Activated naive CD4-positive, alpha-beta T cell (primary cell): Measurements from ENCODE around the gene HEXB.
A peak's percentile ranks its signal among the peaks of the same experiment; 100 is the strongest.
"Not testable (repeated sequence)": the region's sequence is repeated elsewhere in the genome, so short reads cannot be mapped to it uniquely, and the experiment has no call there.

Experiments used
- DNase-seq, 4 experiments: peaks; one replicate each; lab custom pipeline; 2025; lab: John Stamatoyannopoulos, UW

HEXB gene

GRCh38 chr5:74738406-74738805 lies 53.4 kb downstream of the HEXB start:
- no peak for DNase-seq

DNA sequence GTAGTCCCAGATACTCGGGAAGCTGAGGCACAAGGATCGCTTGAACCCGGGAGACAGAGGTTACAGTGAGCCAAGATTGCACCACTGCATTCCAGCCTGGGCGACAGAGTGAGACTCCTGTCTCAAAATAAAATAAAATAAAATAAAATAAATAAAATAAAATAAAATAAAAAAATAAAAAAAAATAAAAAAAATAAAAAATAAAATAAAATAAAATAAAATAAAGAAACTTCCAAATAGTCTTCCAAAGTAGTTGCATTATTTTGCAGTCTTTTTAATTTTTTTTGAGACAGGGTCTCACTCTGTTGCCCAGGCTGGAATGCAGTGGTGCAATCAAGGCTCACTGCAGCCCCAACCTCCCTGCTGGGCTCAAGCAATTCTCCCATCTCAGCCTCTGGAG lies 63.7 kb downstream of the HEXB start:
- DNase-seq, result not testable (repeated sequence)

DNA sequence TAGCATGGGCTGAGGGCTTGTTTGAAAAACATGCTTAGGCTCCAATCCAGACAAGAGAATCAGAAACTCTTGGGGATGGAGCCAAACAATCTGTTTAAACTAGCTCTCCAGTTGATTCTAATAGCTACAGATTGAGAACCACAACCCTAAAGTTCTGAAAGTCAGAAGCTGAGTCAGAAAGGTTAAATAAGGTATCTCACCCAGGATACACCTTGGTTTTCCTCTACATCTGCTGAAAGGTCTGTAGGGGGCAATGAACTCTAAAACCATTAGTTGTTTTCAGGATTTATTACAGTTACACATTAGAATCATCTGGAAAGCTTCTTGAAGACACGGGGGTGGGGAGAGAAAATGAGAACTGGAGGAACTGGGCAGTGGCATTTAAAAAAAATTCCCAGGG lies 76.2 kb downstream of the HEXB start:
- no peak for DNase-seq

- DNase-seq, result no peak
These were observed 77.6 kb downstream of the HEXB start for GRCh38 chr5:74762599-74762998.

DNA sequence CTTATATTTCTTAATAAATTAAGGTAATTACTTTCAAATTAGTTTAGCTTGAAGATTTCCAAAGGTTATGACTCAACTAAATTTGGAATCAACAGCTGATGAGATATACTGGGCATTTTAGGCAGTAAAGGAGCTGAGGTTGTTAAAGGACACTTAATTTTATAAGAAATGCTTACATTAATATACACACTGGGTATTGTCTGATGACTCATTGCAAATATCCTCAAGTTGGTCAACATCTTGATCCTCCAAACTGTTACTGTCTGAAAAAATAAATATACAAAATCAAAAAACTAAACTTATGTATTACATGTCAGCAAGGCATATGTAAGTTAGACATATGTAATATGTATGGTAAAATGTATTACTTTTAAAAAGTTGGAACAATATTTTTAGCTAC lies 78.5 kb downstream of the HEXB start:
- DNase-seq, result no peak

DNA sequence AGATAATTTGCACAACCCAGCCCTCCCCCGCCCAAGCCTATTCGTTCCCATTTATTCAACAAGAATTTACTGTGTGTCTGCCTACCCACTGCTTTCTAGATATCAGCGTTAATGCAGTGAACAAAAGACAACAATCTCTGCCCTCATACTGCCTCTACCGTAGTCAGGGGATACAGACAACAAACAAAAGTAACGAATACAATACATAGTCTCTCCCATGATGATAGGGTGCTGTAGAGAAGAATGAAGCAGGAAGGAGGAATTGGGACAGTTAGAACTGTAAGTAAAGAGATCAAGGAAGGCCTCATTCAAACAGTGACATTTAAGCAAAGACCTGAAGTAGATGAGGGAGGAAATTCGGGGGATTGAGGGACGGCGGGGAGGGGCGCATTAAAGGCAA lies 80.2 kb downstream of the HEXB start:
- DNase-seq, result no peak

- no peak for DNase-seq
These were observed 80.9 kb downstream of the HEXB start for GRCh38 chr5:74765929-74766328.

GRCh38 chr5:74766418-74766848 lies 81.4 kb downstream of the HEXB start:
- DNase-seq, result no peak

- peak; percentile 79 to 90 (median 84) for DNase-seq
These were observed 82.0 kb downstream of the HEXB start, which contains the start of the genes GFM2 and NSA2 for GRCh38 chr5:74766849-74767578. TSS of gene GFM2 (minus strand) at chr5:74767117. CDS start at chr5:74763742, 3,375 bp downstream. TSS of gene NSA2 (plus strand) at chr5:74767249. CDS start at chr5:74767361, 112 bp downstream.

DNA sequence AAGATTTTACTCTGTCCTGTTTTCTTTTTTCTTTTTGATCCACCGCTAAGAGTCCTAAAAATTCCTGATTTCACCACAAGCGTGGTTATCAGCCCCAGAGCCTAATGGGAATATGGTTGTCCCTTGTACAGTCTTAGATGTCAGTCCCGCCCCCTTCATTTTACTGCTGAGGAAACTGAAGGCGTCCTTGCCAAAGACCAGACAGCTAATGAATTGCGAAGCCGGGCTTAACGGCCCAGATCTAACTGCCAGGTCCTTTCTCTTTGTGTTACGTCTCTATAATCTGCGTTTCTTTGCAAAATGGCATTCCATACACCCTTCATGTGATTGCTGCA lies 82.5 kb downstream of the HEXB start:
- no peak for DNase-seq
